Activated naive CD8-positive, alpha-beta T cell (primary cell): ENCODE results near the gene PPIL1.
"Not testable (repeated sequence)": the region's sequence is repeated elsewhere in the genome, so short reads cannot be mapped to it uniquely, and the experiment has no call there.

Source experiments
- H3K27ac Mint-ChIP-seq: one replicate; pipeline ENCODE4 v1.8.0; 2021; ENCODE audit warnings: mixed read lengths
- H3K27me3 Mint-ChIP-seq: one replicate; pipeline ENCODE4 v1.8.0; 2021; ENCODE audit warnings: mixed read lengths
- H3K36me3 Mint-ChIP-seq: one replicate; pipeline ENCODE4 v1.8.0; 2021; ENCODE audit warnings: mixed read lengths
- H3K4me1 Mint-ChIP-seq: one replicate; pipeline ENCODE4 v1.8.0; 2021; ENCODE audit warnings: low read depth, mixed read lengths
- H3K4me3 Mint-ChIP-seq: one replicate; pipeline ENCODE4 v1.8.0; 2021; ENCODE audit warnings: mild to moderate bottlenecking, mixed read lengths
- H3K9me3 Mint-ChIP-seq: one replicate; pipeline ENCODE4 v1.8.0; 2021; ENCODE audit warnings: low read depth, mixed read lengths

The PPIL1 gene

DNA sequence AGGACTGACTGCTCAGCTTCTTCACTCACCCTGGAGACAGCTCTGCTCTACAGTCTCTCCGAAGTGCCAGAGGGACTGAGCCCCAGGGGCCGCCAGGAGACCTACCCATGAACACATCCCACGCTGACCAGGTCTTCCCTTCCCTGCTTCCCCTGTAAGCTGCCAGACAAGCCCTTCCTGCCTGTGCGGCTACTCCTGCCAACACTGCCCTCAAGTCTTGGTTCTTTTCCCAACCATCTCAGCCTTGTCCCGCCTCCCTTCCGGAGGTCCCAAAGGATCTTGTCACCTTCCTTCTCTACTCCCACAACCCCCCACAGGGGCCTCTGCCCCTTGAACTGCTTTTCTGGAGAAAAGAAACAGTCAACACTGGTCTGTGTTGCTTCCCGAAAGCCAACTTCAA lies 50.4 kb downstream of the PPIL1 start:
- Mint-ChIP-seq H3K4me1 (peaks cover 4% of the 10 kb centered on the region), H3K36me3 (no peaks in the 10 kb centered on the region), H3K4me3 (no peak overlapping the region), H3K27ac (no peak overlapping the region), H3K9me3 (no peaks in the 10 kb centered on the region), H3K27me3 (no peaks in the 10 kb centered on the region)

DNA sequence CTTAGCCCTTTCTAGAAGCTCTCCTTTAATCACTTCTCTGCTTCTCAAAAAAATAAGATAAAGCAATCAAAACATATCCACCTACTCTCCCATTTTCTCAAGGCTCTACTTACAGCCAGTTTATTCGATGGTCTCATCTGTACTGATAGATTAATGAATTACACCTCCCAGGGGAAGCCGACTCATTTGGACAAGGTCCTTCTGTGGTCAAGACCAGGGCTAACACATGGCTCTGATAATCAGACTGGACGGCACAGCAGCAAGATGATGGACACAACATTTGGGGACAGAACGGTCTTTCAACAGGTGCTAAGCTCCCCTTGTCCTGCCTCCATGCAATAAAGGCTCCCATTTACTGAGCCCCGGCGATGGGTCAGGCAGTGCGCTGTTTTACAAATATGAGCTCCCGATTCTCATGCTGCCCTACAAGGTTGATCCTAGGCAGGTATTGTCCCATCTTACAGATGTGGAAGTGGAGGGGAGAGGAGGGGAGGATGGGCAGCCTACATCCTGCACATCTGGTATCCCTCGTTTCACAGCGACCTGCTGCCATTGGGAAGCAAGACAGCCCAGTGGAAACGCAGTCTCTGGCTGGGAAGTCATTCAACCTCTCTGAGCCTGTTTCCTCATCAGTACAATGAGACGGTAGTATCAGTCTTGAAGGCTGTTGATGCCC lies 51.0 kb downstream of the PPIL1 start:
- no peak overlapping the region for H3K27ac Mint-ChIP-seq
- H3K36me3 Mint-ChIP-seq = no peaks in the 10 kb centered on the region
- peaks cover 4% of the 10 kb centered on the region for H3K4me1 Mint-ChIP-seq
- H3K9me3 Mint-ChIP-seq = no peaks in the 10 kb centered on the region
- no peak overlapping the region for H3K4me3 Mint-ChIP-seq
- no peaks in the 10 kb centered on the region for H3K27me3 Mint-ChIP-seq

DNA sequence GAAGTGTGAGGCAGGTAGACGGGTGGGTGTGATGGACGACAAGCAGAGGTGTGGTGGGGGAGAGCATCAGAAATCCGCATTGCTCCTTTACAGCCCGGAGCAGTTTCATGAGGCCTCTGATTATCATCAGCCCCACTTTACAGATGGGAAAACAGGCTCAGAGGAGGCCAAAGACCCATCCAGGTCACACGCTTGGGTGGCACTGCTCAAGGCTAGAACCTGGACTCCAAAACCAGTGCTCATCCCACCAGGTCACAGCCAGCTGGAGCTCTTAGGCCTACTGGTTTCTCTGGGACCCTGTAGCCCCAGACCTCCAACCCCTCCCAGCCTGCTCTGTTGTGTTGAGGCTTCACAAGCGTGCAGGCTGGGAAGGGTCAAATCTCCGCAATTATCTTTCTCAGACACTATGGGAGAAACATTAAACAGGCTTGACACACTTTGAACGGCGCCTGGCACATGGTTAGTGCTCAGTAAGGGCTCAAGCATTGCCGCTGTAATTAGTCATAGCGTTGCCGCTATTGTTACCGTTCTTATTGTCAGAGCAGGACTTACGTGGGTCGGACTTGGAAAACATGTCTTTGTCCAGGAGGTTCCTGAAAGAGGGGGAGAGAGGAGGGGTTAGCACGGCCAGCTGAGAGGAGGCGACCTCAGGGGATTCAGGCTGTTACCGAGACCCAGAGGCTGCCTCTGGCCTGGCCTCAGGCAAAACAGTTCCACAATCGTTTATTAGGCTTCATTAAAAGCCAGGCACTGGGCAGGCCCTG lies 51.9 kb downstream of the PPIL1 start:
- Mint-ChIP-seq H3K4me3 (no peak overlapping the region), H3K9me3 (no peaks in the 10 kb centered on the region), H3K36me3 (no peaks in the 10 kb centered on the region), H3K27ac (no peak overlapping the region), H3K27me3 (no peaks in the 10 kb centered on the region), H3K4me1 (peaks cover 4% of the 10 kb centered on the region)

DNA sequence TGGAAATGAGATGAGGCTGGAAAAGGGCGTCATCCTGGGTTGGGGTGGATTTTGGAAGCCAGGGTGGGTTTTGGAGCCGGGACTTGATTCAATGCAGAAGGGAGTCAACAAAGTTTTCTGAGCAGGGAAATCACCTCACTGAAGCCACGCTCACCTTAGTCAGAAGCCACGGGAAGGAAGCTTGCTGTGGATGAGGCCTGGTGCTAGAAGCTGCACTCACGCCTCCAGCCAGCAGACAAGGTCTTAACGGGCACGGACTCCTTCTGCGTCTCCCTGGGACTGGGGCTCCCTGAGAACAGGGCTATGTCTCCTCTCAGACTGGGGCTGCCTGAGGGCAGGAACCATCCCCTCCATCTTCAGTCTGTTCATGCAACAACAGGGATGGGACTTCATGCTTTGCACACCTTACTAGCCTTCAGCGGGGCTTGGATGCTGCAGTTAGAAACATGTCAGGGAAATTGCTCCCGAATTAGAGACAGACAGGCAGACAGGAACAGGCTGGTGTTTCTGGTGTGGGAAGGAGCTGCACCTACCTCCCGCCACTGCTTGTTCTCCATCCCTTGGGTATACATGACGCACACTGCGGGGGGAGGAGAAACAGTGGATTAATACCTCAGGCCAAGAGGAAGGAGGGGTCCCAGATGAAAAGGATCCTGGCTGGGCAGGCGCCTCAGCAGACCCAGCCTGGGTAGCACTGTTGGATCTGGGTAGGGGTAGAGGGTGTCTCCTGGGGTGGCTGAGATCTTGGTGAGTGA lies 52.8 kb downstream of the PPIL1 start:
- no peaks in the 10 kb centered on the region for H3K36me3 Mint-ChIP-seq
- no peaks in the 10 kb centered on the region for H3K9me3 Mint-ChIP-seq
- H3K4me1 Mint-ChIP-seq = no peaks in the 10 kb centered on the region
- H3K27me3 Mint-ChIP-seq = no peaks in the 10 kb centered on the region
- H3K4me3 Mint-ChIP-seq = no peak overlapping the region
- H3K27ac Mint-ChIP-seq = no peak overlapping the region

DNA sequence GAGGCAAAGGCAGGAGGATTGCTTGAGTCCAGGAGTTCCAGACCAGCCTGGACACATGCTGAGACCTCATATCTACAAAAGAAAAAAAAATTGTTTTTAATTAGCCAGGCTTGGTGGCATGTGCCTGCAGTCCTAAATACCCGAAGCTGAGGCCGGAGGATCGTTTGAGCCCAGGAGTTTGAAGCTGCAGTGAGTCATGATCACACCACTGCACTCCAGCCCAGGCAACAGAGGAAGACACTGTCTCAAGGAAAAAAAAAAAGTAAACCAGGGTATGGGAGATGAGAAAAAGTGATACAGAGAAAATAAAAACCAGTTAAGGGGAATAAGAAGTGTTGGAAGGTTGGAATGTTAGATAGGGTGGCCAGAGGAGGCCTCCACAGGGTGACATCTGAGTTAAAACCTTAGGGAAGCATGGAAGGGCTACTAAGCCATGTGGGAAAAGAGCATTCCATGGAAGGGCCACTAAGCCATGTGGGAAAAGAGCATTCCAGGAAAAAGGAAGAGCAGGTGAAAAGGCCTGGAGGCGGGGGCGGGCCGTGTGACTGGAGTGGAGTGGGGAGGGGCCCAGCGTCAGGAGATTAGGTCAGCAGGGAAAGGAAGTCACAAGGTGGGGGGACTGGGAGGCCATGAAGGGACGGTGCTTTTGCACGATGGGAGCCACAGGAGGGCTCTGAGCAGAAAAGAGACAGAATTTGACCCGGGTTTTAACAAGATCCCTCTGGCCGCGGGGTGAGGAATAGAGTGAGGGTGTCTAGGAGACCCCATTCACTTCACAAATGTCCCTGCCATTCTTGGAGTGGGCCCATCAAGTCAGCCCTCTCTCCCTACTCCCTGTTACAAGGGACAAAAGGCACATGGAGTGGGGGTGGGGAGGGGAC lies 53.7 kb downstream of the PPIL1 start:
- no peaks in the 10 kb centered on the region for H3K27me3 Mint-ChIP-seq
- H3K9me3 Mint-ChIP-seq = no peaks in the 10 kb centered on the region
- no peak overlapping the region for H3K4me3 Mint-ChIP-seq
- H3K27ac Mint-ChIP-seq = no peak overlapping the region
- no peaks in the 10 kb centered on the region for H3K4me1 Mint-ChIP-seq
- H3K36me3 Mint-ChIP-seq = no peaks in the 10 kb centered on the region

DNA sequence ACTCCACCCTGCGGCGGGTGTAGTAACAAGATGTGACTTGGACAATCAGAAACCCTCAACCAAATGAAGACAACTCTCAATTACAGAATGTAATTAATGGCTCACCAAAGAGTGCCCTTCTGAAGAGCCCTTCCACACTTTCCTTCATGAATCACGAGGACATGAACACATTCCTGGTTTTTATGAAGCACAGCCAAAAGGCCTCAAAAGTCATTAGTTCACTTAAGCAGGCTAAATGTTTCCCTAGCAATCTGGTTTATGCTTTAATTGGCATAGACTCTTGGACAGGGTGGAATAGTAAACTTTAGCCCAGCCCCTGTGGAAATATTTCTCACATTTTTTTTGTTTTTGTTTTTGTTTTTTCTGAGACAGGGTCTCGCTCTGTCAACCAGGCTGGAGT lies 55.8 kb downstream of the PPIL1 start:
- Mint-ChIP-seq H3K4me1 (no peaks in the 10 kb centered on the region), H3K27ac (no peak overlapping the region), H3K27me3 (no peaks in the 10 kb centered on the region), H3K4me3 (no peak overlapping the region), H3K36me3 (no peaks in the 10 kb centered on the region), H3K9me3 (no peaks in the 10 kb centered on the region)

DNA sequence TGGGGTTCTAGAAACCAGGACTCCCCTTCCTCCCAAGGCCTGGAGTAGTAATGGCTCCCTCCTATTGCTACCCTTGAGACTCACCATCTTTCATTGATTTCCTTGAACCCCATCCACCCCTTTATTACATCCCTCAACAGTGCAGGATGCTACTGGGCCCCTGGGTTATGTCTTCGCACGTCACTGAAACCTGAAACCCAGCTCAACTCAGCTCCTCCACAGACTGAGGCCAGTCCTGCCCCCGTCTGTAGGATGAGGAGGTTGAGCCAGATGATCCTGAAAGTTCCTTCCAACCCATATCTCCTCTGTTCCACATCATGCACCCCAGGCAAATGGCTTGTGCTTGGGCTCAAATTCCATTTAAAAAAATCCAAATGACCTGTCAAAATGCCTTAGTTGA lies 56.8 kb downstream of the PPIL1 start:
- Mint-ChIP-seq H3K4me3 (no peak overlapping the region), H3K27me3 (no peaks in the 10 kb centered on the region), H3K4me1 (no peaks in the 10 kb centered on the region), H3K36me3 (no peaks in the 10 kb centered on the region), H3K27ac (no peak overlapping the region), H3K9me3 (no peaks in the 10 kb centered on the region)

GRCh38 chr6:36817176-36817817 lies 57.3 kb downstream of the PPIL1 start:
- H3K4me3 Mint-ChIP-seq = no peak overlapping the region
- no peak overlapping the region for H3K27ac Mint-ChIP-seq
- H3K36me3 Mint-ChIP-seq = no peaks in the 10 kb centered on the region
- no peaks in the 10 kb centered on the region for H3K4me1 Mint-ChIP-seq
- no peaks in the 10 kb centered on the region for H3K27me3 Mint-ChIP-seq
- H3K9me3 Mint-ChIP-seq = no peaks in the 10 kb centered on the region

GRCh38 chr6:36815962-36816735 lies 58.5 kb downstream of the PPIL1 start:
- H3K4me3 Mint-ChIP-seq = no peak overlapping the region
- no peaks in the 10 kb centered on the region for H3K27me3 Mint-ChIP-seq
- no peak overlapping the region for H3K27ac Mint-ChIP-seq
- no peaks in the 10 kb centered on the region for H3K36me3 Mint-ChIP-seq
- H3K4me1 Mint-ChIP-seq = no peaks in the 10 kb centered on the region
- no peaks in the 10 kb centered on the region for H3K9me3 Mint-ChIP-seq

GRCh38 chr6:36814249-36814648 lies 60.4 kb downstream of the PPIL1 start:
- Mint-ChIP-seq H3K36me3 (no peaks in the 10 kb centered on the region), H3K9me3 (no peaks in the 10 kb centered on the region), H3K27ac (no peak overlapping the region)

GRCh38 chr6:36813526-36813925 lies 61.1 kb downstream of the PPIL1 start:
- Mint-ChIP-seq H3K9me3 (no peaks in the 10 kb centered on the region), H3K27ac (no peak overlapping the region), H3K4me3 (no peak overlapping the region)

More at GRCh38 chr6:36814249-36814648, 60.4 kb downstream of the PPIL1 start:
- H3K4me3 Mint-ChIP-seq = no peak overlapping the region
- H3K4me1 Mint-ChIP-seq = no peaks in the 10 kb centered on the region
- no peaks in the 10 kb centered on the region for H3K27me3 Mint-ChIP-seq

GRCh38 chr6:36813047-36813446 lies 61.6 kb downstream of the PPIL1 start:
- H3K36me3 Mint-ChIP-seq, H3K27ac Mint-ChIP-seq, H3K4me1 Mint-ChIP-seq, H3K4me3 Mint-ChIP-seq, H3K9me3 Mint-ChIP-seq, H3K27me3 Mint-ChIP-seq: not testable (repeated sequence)

More at GRCh38 chr6:36813526-36813925, 61.1 kb downstream of the PPIL1 start:
- H3K4me1 Mint-ChIP-seq = no peaks in the 10 kb centered on the region
- H3K27me3 Mint-ChIP-seq = no peaks in the 10 kb centered on the region
- no peaks in the 10 kb centered on the region for H3K36me3 Mint-ChIP-seq

GRCh38 chr6:36809941-36810803 lies 64.4 kb downstream of the PPIL1 start:
- H3K4me3 Mint-ChIP-seq = no peak overlapping the region
- no peaks in the 10 kb centered on the region for H3K4me1 Mint-ChIP-seq
- peaks cover 2% of the 10 kb centered on the region for H3K27me3 Mint-ChIP-seq
- H3K36me3 Mint-ChIP-seq = no peaks in the 10 kb centered on the region
- H3K9me3 Mint-ChIP-seq = no peaks in the 10 kb centered on the region
- no peak overlapping the region for H3K27ac Mint-ChIP-seq
